GM23338 (cell line): ENCODE results near the gene ZNF681. TPM values are rescaled to one million over a fixed set of nuclear protein-coding genes. Genes with fewer than 3 reads are reported as not detected.
A peak's percentile ranks its signal among the peaks of the same experiment; 100 is the strongest.

Source experiments
- ATAC-seq: fragments of 200-7000 bp; cut with Tn5 transposase; 3 replicates; pipeline ENCODE4 v1.9.1; 2020
- DNase-seq: peaks from one replicate; pipeline ENCODE4 v3.0.0-alpha.2; 2015; ENCODE audit warnings: low spot score
- H2AFZ ChIP-seq: fragments of 200-600 bp; sonication (generic); 2 replicates; pipeline ENCODE4 v1.8.0; 2016; ENCODE audit warnings: antibody characterized with exemption, mild to moderate bottlenecking, moderate library complexity
- H3F3A ChIP-seq: fragments of 200-600 bp; sonication (generic); replicated peaks from 2 replicates; pipeline ENCODE4 v1.8.0; 2017; ENCODE audit warnings: antibody characterized with exemption, mixed run types, low read depth
- H3K27ac ChIP-seq: fragments of 200-600 bp; sonication (generic); 2 replicates; pipeline ENCODE4 v1.6.1; 2016; ENCODE audit warnings: low read depth
- H3K27me3 ChIP-seq: fragments of 200-600 bp; sonication (generic); 2 replicates; pipeline ENCODE4 v1.8.0; 2016; ENCODE audit warnings: mild to moderate bottlenecking, mixed run types, moderate library complexity; ENCODE audit not compliant: insufficient read depth
- H3K36me3 ChIP-seq: fragments of 200-600 bp; sonication (generic); 2 replicates; pipeline ENCODE4 v1.8.0; 2016; ENCODE audit warnings: mild to moderate bottlenecking; ENCODE audit not compliant: insufficient read depth
- H3K4me1 ChIP-seq: fragments of 200-600 bp; sonication (generic); 2 replicates; pipeline ENCODE4 v1.8.0; 2016; ENCODE audit warnings: mild to moderate bottlenecking, moderate library complexity; ENCODE audit not compliant: insufficient read depth
- H3K4me2 ChIP-seq: fragments of 200-600 bp; sonication (generic); 2 replicates; pipeline ENCODE4 v1.7.1; 2017; ENCODE audit warnings: mixed run types
- H3K4me3 ChIP-seq: fragments of 200-600 bp; sonication (generic); 2 replicates; pipeline ENCODE4 v1.6.1; 2016; ENCODE audit warnings: mixed run types
- H3K79me2 ChIP-seq: fragments of 200-600 bp; sonication (generic); replicated peaks from 2 replicates; pipeline ENCODE4 v1.8.0; 2017; ENCODE audit warnings: mild to moderate bottlenecking; ENCODE audit not compliant: insufficient read depth
- H3K9me2 ChIP-seq: fragments of 200-600 bp; sonication (generic); 2 replicates; pipeline ENCODE4 v1.8.0; 2017; ENCODE audit not compliant: insufficient read depth
- H4K20me1 ChIP-seq: fragments of 200-600 bp; sonication (generic); replicated peaks from 2 replicates; pipeline ENCODE4 v1.8.0; 2017; ENCODE audit warnings: mild to moderate bottlenecking; ENCODE audit not compliant: insufficient read depth
- H3K27ac Mint-ChIP-seq: 2 replicates; pipeline ENCODE4 v1.8.0; 2020; ENCODE audit warnings: inconsistent platforms, mild to moderate bottlenecking, moderate library complexity, mixed read lengths
- H3K27me3 Mint-ChIP-seq: 3 replicates; pipeline ENCODE4 v1.8.0; 2022; ENCODE audit warnings: low read depth, mild to moderate bottlenecking, moderate library complexity, mixed read lengths, inconsistent platforms; ENCODE audit not compliant: insufficient read depth, poor library complexity
- H3K36me3 Mint-ChIP-seq: 3 replicates; pipeline ENCODE4 v1.8.0; 2021; ENCODE audit warnings: low read depth, mild to moderate bottlenecking, inconsistent platforms, moderate library complexity, mixed read lengths
- H3K4me1 Mint-ChIP-seq: 3 replicates; pipeline ENCODE4 v1.8.0; 2020; ENCODE audit warnings: mild to moderate bottlenecking, inconsistent platforms, mixed read lengths
- H3K4me3 Mint-ChIP-seq: 3 replicates; pipeline ENCODE4 v1.8.0; 2021; ENCODE audit warnings: moderate library complexity, mild to moderate bottlenecking, inconsistent platforms, mixed read lengths
- H3K9me3 Mint-ChIP-seq: 3 replicates; pipeline ENCODE4 v1.8.0; 2020; ENCODE audit warnings: moderate library complexity, mild to moderate bottlenecking, inconsistent platforms, mixed read lengths
- CREB1 ChIP-seq: fragments of 250-450 bp; sonication (Bioruptor Pico); IDR thresholded peaks from 2 replicates; pipeline ENCODE4 v1.5.0; 2020; ENCODE audit warnings: low read depth, mild to moderate bottlenecking, moderate library complexity
- ETS1 ChIP-seq: IDR thresholded peaks from 2 replicates; pipeline ENCODE4 v1.6.1; 2016; ENCODE audit warnings: antibody characterized with exemption
- EZH2 ChIP-seq: fragments of 200-600 bp; sonication (generic); IDR thresholded peaks from one replicate; pipeline ENCODE4 v1.8.0; 2017; ENCODE audit warnings: antibody characterized with exemption, mild to moderate bottlenecking, low read depth; ENCODE audit not compliant: unreplicated experiment
- EZH2phosphoT487 ChIP-seq: fragments of 200-600 bp; sonication (generic); IDR thresholded peaks from one replicate; pipeline ENCODE4 v1.8.1; 2018; ENCODE audit warnings: antibody characterized with exemption; ENCODE audit not compliant: unreplicated experiment
- JUNB ChIP-seq: IDR thresholded peaks from one replicate; pipeline ENCODE4 v1.6.1; 2016; ENCODE audit warnings: antibody characterized with exemption; ENCODE audit not compliant: unreplicated experiment
- NANOG ChIP-seq: IDR thresholded peaks from 2 replicates; pipeline ENCODE4 v1.6.1; 2016; ENCODE audit warnings: antibody characterized with exemption, borderline replicate concordance
- REST ChIP-seq: IDR thresholded peaks from one replicate; pipeline ENCODE4 v1.6.1; 2018; ENCODE audit warnings: antibody characterized with exemption; ENCODE audit not compliant: unreplicated experiment
- STAT1 ChIP-seq: IDR thresholded peaks from one replicate; pipeline ENCODE4 v1.6.1; 2016; ENCODE audit warnings: antibody characterized with exemption; ENCODE audit not compliant: unreplicated experiment
- ZNF114 ChIP-seq: fragments of 250-450 bp; sonication (Bioruptor Pico); IDR thresholded peaks from 2 replicates; pipeline ENCODE4 v1.5.0; 2020; ENCODE audit warnings: mild to moderate bottlenecking, moderate library complexity
- ZNF331 ChIP-seq: fragments of 250-450 bp; sonication (Bioruptor Pico); IDR thresholded peaks from 2 replicates; pipeline ENCODE4 v1.5.0; 2020; ENCODE audit warnings: low read depth, mild to moderate bottlenecking, moderate library complexity
- polyA plus RNA-seq: library from polyadenylated mRNA; unstranded; fragments of >200 nt; fragmentation: Nextera tagmentation; extraction: Ambion mirVana; gene quantifications from 2 replicates; pipeline ENCODE4 v1.2.1, GENCODE V29; 2016
- total RNA-seq: library from RNA; depleted of rRNA; stranded (reverse); fragments of >200 nt; shearing (Covaris generic); gene quantifications from 2 replicates; pipeline ENCODE4 v1.2.3, GENCODE V29; 2014
- TF ChIP-seq, protein P1 (sequence below): fragments of 250-450 bp; sonication (Bioruptor Pico); IDR thresholded peaks from 2 replicates; pipeline ENCODE4 v1.5.0; 2020; ENCODE audit warnings: mild to moderate bottlenecking, moderate library complexity

Gene ZNF681
- total and polyA plus RNA-seq, 2 experiments from 2014 or later: 9.4 to 25.1 TPM

DNA sequence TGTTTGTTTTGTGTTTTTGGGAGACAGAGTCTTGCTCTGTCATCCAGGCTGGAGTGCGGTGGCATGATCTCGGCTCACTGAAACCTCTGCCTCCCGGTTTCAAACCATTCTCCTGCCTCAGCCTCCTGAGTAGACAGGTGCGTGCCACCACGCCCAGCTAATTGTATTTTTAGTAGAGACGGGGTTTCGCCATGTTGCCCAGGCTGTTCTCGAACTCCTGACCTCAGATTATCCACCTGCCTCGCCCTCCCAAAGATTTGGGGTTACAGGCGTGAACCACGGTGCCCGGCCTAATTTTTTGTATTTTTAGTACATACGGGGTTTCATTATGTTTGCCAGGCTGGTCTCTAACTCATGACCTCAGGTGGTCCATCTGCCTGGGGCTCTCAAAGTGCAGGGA lies 8.3 kb upstream of the ZNF681 start (continued):
- TF ChIP-seq REST: no peak

- Histone ChIP-seq H3K27me3 (no peaks in the 10 kb centered on the region), H3K79me2 (peaks cover 67% of the 10 kb centered on the region), H3K4me3 (peak overlapping the region; percentile 87), H3F3A (no peaks in the 10 kb centered on the region), H3K4me1 (peaks cover 18% of the 10 kb centered on the region), H4K20me1 (peaks cover 44% of the 10 kb centered on the region), H2AFZ (no peak overlapping the region), H3K9me2 (no peaks in the 10 kb centered on the region), H3K36me3 (peaks cover 6% of the 10 kb centered on the region), H3K4me2 (peak overlapping the region; percentile 97), H3K27ac (no peak overlapping the region)
- TF ChIP-seq ZNF114 (CRISPR knock-in tag) (no peak), ZNF331 (CRISPR knock-in tag) (no peak), NANOG (no peak), REST (no peak), EZH2phosphoT487 (no peak), EZH2 (no peak), CREB1 (no peak), ETS1 (no peak), STAT1 (no peak), JUNB (no peak)
- TF ChIP-seq, protein P1, sequence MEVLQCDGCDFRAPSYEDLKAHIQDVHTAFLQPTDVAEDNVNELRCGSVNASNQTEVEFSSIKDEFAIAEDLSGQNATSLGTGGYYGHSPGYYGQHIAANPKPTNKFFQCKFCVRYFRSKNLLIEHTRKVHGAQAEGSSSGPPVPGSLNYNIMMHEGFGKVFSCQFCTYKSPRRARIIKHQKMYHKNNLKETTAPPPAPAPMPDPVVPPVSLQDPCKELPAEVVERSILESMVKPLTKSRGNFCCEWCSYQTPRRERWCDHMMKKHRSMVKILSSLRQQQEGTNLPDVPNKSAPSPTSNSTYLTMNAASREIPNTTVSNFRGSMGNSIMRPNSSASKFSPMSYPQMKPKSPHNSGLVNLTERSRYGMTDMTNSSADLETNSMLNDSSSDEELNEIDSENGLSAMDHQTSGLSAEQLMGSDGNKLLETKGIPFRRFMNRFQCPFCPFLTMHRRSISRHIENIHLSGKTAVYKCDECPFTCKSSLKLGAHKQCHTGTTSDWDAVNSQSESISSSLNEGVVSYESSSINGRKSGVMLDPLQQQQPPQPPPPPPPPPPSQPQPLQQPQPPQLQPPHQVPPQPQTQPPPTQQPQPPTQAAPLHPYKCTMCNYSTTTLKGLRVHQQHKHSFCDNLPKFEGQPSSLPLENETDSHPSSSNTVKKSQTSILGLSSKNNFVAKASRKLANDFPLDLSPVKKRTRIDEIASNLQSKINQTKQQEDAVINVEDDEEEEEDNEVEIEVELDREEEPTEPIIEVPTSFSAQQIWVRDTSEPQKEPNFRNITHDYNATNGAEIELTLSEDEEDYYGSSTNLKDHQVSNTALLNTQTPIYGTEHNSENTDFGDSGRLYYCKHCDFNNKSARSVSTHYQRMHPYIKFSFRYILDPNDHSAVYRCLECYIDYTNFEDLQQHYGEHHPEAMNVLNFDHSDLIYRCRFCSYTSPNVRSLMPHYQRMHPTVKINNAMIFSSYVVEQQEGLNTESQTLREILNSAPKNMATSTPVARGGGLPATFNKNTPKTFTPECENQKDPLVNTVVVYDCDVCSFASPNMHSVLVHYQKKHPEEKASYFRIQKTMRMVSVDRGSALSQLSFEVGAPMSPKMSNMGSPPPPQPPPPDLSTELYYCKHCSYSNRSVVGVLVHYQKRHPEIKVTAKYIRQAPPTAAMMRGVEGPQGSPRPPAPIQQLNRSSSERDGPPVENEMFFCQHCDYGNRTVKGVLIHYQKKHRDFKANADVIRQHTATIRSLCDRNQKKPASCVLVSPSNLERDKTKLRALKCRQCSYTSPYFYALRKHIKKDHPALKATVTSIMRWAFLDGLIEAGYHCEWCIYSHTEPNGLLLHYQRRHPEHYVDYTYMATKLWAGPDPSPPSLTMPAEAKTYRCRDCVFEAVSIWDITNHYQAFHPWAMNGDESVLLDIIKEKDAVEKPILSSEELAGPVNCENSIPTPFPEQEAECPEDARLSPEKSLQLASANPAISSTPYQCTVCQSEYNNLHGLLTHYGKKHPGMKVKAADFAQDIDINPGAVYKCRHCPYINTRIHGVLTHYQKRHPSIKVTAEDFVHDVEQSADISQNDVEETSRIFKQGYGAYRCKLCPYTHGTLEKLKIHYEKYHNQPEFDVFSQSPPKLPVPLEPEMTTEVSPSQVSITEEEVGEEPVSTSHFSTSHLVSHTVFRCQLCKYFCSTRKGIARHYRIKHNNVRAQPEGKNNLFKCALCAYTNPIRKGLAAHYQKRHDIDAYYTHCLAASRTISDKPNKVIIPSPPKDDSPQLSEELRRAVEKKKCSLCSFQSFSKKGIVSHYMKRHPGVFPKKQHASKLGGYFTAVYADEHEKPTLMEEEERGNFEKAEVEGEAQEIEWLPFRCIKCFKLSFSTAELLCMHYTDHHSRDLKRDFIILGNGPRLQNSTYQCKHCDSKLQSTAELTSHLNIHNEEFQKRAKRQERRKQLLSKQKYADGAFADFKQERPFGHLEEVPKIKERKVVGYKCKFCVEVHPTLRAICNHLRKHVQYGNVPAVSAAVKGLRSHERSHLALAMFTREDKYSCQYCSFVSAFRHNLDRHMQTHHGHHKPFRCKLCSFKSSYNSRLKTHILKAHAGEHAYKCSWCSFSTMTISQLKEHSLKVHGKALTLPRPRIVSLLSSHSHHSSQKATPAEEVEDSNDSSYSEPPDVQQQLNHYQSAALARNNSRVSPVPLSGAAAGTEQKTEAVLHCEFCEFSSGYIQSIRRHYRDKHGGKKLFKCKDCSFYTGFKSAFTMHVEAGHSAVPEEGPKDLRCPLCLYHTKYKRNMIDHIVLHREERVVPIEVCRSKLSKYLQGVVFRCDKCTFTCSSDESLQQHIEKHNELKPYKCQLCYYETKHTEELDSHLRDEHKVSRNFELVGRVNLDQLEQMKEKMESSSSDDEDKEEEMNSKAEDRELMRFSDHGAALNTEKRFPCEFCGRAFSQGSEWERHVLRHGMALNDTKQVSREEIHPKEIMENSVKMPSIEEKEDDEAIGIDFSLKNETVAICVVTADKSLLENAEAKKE (CRISPR knock-in tag): no peak
- H3K36me3 Mint-ChIP-seq: peaks cover 36% of the 10 kb centered on the region
- H3K27me3 Mint-ChIP-seq: peaks cover 3% of the 10 kb centered on the region
- ATAC-seq: no peak
- DNase-seq: no peak
- H3K27ac Mint-ChIP-seq: peak overlapping the region; percentile 2; the same call in 1 of the 2 replicates
- peaks cover 25% of the 10 kb centered on the region; the same call in 2 of the 3 replicates for H3K4me1 Mint-ChIP-seq
- no peaks in the 10 kb centered on the region; the same call in 2 of the 3 replicates for H3K9me3 Mint-ChIP-seq
- peak overlapping the region; percentile 99 for H3K4me3 Mint-ChIP-seq
Measured at GRCh38 chr19:23764781-23765180, 6.1 kb upstream of the ZNF681 start.
